ENCODE data around the gene EIF3B. TPM values are rescaled to one million over a fixed set of nuclear protein-coding genes. Genes with fewer than 3 reads are reported as not detected.
A peak's percentile ranks its signal among the peaks of the same experiment; 100 is the strongest.

The EIF3B gene
- total RNA-seq, 6 experiments from 2014 or later = 175 to 207 (median 180) TPM

- H3K4me3 Mint-ChIP-seq = no peak overlapping the region
- H3K27me3 Mint-ChIP-seq (ENCODE audit: insufficient read depth) = peaks cover 2% of the 10 kb centered on the region; the same call in 1 of the 2 replicates
- no peak for TF ChIP-seq CTCF (IDR thresholded peaks at IDR 0.05)
- peaks cover 8% of the 10 kb centered on the region for H3K4me1 Mint-ChIP-seq (ENCODE audit: low read depth)
- H3K27ac Mint-ChIP-seq = no peak overlapping the region
- H3K36me3 Mint-ChIP-seq (ENCODE audit: low read depth) = peaks cover 10% of the 10 kb centered on the region; the same call in 1 of the 2 replicates
- no peaks in the 10 kb centered on the region for H3K9me3 Mint-ChIP-seq
- DNase-seq = no peak
Measured at GRCh38 chr7:2350861-2351260, 3.8 kb upstream of the EIF3B start.

- H3K27ac Mint-ChIP-seq = peak overlapping the region; percentile 100
- no peak for TF ChIP-seq CTCF (IDR thresholded peaks at IDR 0.05)
- H3K4me1 Mint-ChIP-seq (ENCODE audit: low read depth) = peaks cover 12% of the 10 kb centered on the region
- no peak for DNase-seq
- peaks cover 19% of the 10 kb centered on the region for H3K36me3 Mint-ChIP-seq (ENCODE audit: low read depth)
- peaks cover 2% of the 10 kb centered on the region; the same call in 1 of the 2 replicates for H3K27me3 Mint-ChIP-seq (ENCODE audit: insufficient read depth)
- no peaks in the 10 kb centered on the region for H3K9me3 Mint-ChIP-seq
- peak overlapping the region; percentile 97 for H3K4me3 Mint-ChIP-seq
Measured at GRCh38 chr7:2353113-2353935, 1.3 kb upstream of the EIF3B start.

GRCh38 chr7:2353936-2354185 lies 766 bp upstream of the EIF3B start:
- Mint-ChIP-seq H3K27ac (peak overlapping the region; percentile 100), H3K36me3 (ENCODE audit: low read depth) (peaks cover 19% of the 10 kb centered on the region), H3K27me3 (ENCODE audit: insufficient read depth) (peaks cover 2% of the 10 kb centered on the region; the same call in 1 of the 2 replicates), H3K9me3 (no peaks in the 10 kb centered on the region), H3K4me1 (ENCODE audit: low read depth) (peaks cover 13% of the 10 kb centered on the region), H3K4me3 (peak overlapping the region; percentile 97)
- DNase-seq = peak; percentile 76
- no peak for TF ChIP-seq CTCF (IDR thresholded peaks at IDR 0.05)

DNA sequence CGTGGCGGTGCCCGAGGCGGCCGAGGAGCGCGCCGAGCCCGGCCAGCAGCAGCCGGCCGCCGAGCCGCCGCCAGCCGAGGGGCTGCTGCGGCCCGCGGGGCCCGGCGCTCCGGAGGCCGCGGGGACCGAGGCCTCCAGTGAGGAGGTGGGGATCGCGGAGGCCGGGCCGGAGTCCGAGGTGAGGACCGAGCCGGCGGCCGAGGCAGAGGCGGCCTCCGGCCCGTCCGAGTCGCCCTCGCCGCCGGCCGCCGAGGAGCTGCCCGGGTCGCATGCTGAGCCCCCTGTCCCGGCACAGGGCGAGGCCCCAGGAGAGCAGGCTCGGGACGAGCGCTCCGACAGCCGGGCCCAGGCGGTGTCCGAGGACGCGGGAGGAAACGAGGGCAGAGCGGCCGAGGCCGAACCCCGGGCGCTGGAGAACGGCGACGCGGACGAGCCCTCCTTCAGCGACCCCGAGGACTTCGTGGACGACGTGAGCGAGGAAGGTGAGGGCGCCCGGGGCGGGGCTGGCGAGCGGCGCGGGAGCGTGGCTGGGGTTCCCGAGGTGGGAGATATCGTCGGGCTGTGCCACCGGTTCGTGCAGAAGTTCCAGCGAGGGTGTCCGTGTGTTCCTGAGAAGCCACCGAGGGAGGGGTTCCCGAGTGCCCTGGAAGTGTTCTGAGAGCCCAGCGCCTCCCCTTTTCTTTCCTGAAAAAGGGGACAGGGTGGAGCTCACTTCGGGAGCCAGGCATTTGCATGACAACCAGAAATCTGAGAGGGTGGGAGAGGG lies 495 bp downstream of the EIF3B start:
- H3K27me3 Mint-ChIP-seq (ENCODE audit: insufficient read depth) = peaks cover 2% of the 10 kb centered on the region; the same call in 1 of the 2 replicates
- H3K36me3 Mint-ChIP-seq (ENCODE audit: low read depth) = peaks cover 23% of the 10 kb centered on the region
- H3K4me1 Mint-ChIP-seq (ENCODE audit: low read depth) = peaks cover 25% of the 10 kb centered on the region
- peak overlapping the region; percentile 97 for H3K4me3 Mint-ChIP-seq
- H3K27ac Mint-ChIP-seq = peak overlapping the region; percentile 100
- peak; percentile 3 for DNase-seq
- no peak for TF ChIP-seq CTCF (IDR thresholded peaks at IDR 0.05)
- H3K9me3 Mint-ChIP-seq = no peaks in the 10 kb centered on the region

GRCh38 chr7:2355705-2356008 lies 1.0 kb downstream of the EIF3B start:
- H3K4me1 Mint-ChIP-seq (ENCODE audit: low read depth) = peaks cover 30% of the 10 kb centered on the region
- no peak for TF ChIP-seq CTCF (IDR thresholded peaks at IDR 0.05)
- peak overlapping the region; percentile 83 for H3K27ac Mint-ChIP-seq
- peaks cover 2% of the 10 kb centered on the region; the same call in 1 of the 2 replicates for H3K27me3 Mint-ChIP-seq (ENCODE audit: insufficient read depth)
- H3K36me3 Mint-ChIP-seq (ENCODE audit: low read depth) = peaks cover 25% of the 10 kb centered on the region
- H3K4me3 Mint-ChIP-seq = peak overlapping the region; percentile 96
- no peaks in the 10 kb centered on the region for H3K9me3 Mint-ChIP-seq
- no peak for DNase-seq

Data from HFFc6 (cell line).